ENCODE data around the gene EPOP. TPM values are rescaled to one million over a fixed set of nuclear protein-coding genes. Genes with fewer than 3 reads are reported as not detected.

Gene EPOP
- total and polyA plus RNA-seq, 2 of the 13 experiments (the other 11 are each of a cell fraction or from before 2014, with no cell fraction given) = 14.7 to 37.8 TPM

DNA sequence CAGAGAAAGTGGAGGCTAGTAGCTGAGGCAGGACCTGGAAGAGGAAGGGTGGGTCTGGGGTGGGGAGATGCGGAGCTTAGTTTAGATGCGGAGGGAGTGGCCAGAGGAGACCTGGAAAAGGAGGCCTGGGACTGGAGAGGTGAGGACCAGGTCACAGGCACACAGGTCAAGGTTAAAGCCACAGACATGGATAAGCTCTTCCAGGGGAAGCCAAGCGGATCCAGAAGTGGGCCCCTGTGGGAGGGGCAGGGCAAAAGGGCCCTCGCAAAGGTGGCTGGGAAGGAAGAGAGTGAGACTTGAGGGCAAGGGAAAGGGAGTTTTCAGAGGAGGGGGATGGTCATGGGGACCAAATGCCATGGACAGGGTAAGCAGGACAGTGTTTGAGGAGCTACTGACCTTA is 16.4 kb upstream of the EPOP start (continued):
- TF ChIP-seq, protein P1, sequence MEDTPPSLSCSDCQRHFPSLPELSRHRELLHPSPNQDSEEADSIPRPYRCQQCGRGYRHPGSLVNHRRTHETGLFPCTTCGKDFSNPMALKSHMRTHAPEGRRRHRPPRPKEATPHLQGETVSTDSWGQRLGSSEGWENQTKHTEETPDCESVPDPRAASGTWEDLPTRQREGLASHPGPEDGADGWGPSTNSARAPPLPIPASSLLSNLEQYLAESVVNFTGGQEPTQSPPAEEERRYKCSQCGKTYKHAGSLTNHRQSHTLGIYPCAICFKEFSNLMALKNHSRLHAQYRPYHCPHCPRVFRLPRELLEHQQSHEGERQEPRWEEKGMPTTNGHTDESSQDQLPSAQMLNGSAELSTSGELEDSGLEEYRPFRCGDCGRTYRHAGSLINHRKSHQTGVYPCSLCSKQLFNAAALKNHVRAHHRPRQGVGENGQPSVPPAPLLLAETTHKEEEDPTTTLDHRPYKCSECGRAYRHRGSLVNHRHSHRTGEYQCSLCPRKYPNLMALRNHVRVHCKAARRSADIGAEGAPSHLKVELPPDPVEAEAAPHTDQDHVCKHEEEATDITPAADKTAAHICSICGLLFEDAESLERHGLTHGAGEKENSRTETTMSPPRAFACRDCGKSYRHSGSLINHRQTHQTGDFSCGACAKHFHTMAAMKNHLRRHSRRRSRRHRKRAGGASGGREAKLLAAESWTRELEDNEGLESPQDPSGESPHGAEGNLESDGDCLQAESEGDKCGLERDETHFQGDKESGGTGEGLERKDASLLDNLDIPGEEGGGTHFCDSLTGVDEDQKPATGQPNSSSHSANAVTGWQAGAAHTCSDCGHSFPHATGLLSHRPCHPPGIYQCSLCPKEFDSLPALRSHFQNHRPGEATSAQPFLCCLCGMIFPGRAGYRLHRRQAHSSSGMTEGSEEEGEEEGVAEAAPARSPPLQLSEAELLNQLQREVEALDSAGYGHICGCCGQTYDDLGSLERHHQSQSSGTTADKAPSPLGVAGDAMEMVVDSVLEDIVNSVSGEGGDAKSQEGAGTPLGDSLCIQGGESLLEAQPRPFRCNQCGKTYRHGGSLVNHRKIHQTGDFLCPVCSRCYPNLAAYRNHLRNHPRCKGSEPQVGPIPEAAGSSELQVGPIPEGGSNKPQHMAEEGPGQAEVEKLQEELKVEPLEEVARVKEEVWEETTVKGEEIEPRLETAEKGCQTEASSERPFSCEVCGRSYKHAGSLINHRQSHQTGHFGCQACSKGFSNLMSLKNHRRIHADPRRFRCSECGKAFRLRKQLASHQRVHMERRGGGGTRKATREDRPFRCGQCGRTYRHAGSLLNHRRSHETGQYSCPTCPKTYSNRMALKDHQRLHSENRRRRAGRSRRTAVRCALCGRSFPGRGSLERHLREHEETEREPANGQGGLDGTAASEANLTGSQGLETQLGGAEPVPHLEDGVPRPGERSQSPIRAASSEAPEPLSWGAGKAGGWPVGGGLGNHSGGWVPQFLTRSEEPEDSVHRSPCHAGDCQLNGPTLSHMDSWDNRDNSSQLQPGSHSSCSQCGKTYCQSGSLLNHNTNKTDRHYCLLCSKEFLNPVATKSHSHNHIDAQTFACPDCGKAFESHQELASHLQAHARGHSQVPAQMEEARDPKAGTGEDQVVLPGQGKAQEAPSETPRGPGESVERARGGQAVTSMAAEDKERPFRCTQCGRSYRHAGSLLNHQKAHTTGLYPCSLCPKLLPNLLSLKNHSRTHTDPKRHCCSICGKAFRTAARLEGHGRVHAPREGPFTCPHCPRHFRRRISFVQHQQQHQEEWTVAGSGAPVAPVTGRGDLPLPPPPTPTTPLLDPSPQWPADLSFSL (CRISPR knock-in tag; IDR thresholded peaks at IDR 0.05) = no peak
- TF ChIP-seq ZNF556 (CRISPR knock-in tag; IDR thresholded peaks at IDR 0.05; ENCODE audit: borderline replicate concordance) (no peak), SOX5 (CRISPR knock-in tag; IDR thresholded peaks at IDR 0.05; ENCODE audit: borderline replicate concordance) (peak; percentile 37; the same call in 1 of the 2 replicates), ZNF431 (CRISPR knock-in tag; IDR thresholded peaks at IDR 0.05; ENCODE audit: borderline replicate concordance, low read depth) (no peak), ZNF749 (CRISPR knock-in tag; IDR thresholded peaks at IDR 0.05; ENCODE audit: borderline replicate concordance) (no peak), ZNF3 (CRISPR knock-in tag; IDR thresholded peaks at IDR 0.05) (no peak), MXI1 (IDR thresholded peaks at IDR 0.05; ENCODE audit: borderline replicate concordance, low read depth, low read length) (no peak), MBD4 (IDR thresholded peaks at IDR 0.05; ENCODE audit: borderline replicate concordance, low read length) (no peak), ZSCAN31 (CRISPR knock-in tag; IDR thresholded peaks at IDR 0.05; ENCODE audit: low read depth) (no peak), AGO2 (optimal IDR thresholded peaks at IDR 0.05; ENCODE audit: low read depth, low read length) (no peak), ZNF484 (CRISPR knock-in tag; IDR thresholded peaks at IDR 0.05; ENCODE audit: borderline replicate concordance, low read depth) (no peak), NFRKB (IDR thresholded peaks at IDR 0.05) (no peak), ZNF607 (CRISPR knock-in tag; IDR thresholded peaks at IDR 0.05; ENCODE audit: borderline replicate concordance) (no peak), U2AF2 (IDR thresholded peaks at IDR 0.05; ENCODE audit: low read depth, low read length) (no peak), ZFP36L2 (CRISPR knock-in tag; IDR thresholded peaks at IDR 0.05) (no peak), FLYWCH1 (CRISPR knock-in tag; IDR thresholded peaks at IDR 0.05) (no peak), CREB1 (IDR thresholded peaks at IDR 0.05) (no peak), CREB1 (CRISPR knock-in tag; IDR thresholded peaks at IDR 0.05) (no peak)
- TF ChIP-seq, protein P2, sequence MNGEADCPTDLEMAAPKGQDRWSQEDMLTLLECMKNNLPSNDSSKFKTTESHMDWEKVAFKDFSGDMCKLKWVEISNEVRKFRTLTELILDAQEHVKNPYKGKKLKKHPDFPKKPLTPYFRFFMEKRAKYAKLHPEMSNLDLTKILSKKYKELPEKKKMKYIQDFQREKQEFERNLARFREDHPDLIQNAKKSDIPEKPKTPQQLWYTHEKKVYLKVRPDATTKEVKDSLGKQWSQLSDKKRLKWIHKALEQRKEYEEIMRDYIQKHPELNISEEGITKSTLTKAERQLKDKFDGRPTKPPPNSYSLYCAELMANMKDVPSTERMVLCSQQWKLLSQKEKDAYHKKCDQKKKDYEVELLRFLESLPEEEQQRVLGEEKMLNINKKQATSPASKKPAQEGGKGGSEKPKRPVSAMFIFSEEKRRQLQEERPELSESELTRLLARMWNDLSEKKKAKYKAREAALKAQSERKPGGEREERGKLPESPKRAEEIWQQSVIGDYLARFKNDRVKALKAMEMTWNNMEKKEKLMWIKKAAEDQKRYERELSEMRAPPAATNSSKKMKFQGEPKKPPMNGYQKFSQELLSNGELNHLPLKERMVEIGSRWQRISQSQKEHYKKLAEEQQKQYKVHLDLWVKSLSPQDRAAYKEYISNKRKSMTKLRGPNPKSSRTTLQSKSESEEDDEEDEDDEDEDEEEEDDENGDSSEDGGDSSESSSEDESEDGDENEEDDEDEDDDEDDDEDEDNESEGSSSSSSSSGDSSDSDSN (CRISPR knock-in tag; IDR thresholded peaks at IDR 0.05) = peak; percentile 41; the same call in 1 of the 2 replicates
- TF ChIP-seq, protein P3, sequence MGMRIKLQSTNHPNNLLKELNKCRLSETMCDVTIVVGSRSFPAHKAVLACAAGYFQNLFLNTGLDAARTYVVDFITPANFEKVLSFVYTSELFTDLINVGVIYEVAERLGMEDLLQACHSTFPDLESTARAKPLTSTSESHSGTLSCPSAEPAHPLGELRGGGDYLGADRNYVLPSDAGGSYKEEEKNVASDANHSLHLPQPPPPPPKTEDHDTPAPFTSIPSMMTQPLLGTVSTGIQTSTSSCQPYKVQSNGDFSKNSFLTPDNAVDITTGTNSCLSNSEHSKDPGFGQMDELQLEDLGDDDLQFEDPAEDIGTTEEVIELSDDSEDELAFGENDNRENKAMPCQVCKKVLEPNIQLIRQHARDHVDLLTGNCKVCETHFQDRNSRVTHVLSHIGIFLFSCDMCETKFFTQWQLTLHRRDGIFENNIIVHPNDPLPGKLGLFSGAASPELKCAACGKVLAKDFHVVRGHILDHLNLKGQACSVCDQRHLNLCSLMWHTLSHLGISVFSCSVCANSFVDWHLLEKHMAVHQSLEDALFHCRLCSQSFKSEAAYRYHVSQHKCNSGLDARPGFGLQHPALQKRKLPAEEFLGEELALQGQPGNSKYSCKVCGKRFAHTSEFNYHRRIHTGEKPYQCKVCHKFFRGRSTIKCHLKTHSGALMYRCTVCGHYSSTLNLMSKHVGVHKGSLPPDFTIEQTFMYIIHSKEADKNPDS (CRISPR knock-in tag; IDR thresholded peaks at IDR 0.05) = no peak
- TF ChIP-seq, protein P4, sequence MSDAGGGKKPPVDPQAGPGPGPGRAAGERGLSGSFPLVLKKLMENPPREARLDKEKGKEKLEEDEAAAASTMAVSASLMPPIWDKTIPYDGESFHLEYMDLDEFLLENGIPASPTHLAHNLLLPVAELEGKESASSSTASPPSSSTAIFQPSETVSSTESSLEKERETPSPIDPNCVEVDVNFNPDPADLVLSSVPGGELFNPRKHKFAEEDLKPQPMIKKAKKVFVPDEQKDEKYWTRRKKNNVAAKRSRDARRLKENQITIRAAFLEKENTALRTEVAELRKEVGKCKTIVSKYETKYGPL (CRISPR knock-in tag; IDR thresholded peaks at IDR 0.05) = no peak
